Astrocyte (in vitro differentiated cells and primary cell): ENCODE measurements around the gene GREB1L.

ENCODE experiments used
- CTCF ChIP-seq: IDR thresholded peaks from 2 replicates; pipeline ENCODE4 v1.5.1; 2011; ENCODE audit warnings: low read depth, mild to moderate bottlenecking, inconsistent platforms, low read length, moderate library complexity; ENCODE audit not compliant: insufficient read depth
- EZH2 ChIP-seq: IDR thresholded peaks from 2 replicates; pipeline ENCODE4 v1.6.1; 2012; ENCODE audit warnings: mild to moderate bottlenecking, low read length, inconsistent platforms; ENCODE audit not compliant: insufficient read depth

GRCh38 chr18:21210784-21211183 lies 31.2 kb upstream of the GREB1L start:
- TF ChIP-seq CTCF (no peak), EZH2 (no peak)
